HepG2 (cell line): ENCODE measurements around the gene DNAJA1. TPM values are rescaled to one million over a fixed set of nuclear protein-coding genes. Genes with fewer than 3 reads are reported as not detected.
A peak's percentile ranks its signal among the peaks of the same experiment; 100 is the strongest.

Experiments
- EP300 ChIP-seq, 3 experiments: sonication (generic) in 1 of 3; formaldehyde crosslinking in 1 of 3; IDR thresholded peaks; 2 replicates each; pipeline versions ENCODE4 v1.5.1 to v1.6.1; 2011 to 2020; ENCODE audit warnings: low read depth in 2 of 3, low read length in 2 of 3, borderline replicate concordance in 1 of 3, improper control_type of control experiment in 1 of 3, mild to moderate bottlenecking in 1 of 3, missing genetic modification reagents in 1 of 3, moderate library complexity in 1 of 3
- HIVEP1 ChIP-seq: sonication (generic); formaldehyde crosslinking; IDR thresholded peaks from 2 replicates; pipeline ENCODE4 v1.4.0; 2020; ENCODE audit warnings: mild to moderate bottlenecking, missing genetic modification reagents
- MBD4 ChIP-seq: IDR thresholded peaks from 2 replicates; pipeline ENCODE4 v1.6.1; 2012; ENCODE audit warnings: low read length, inconsistent platforms, borderline replicate concordance
- MIXL1 ChIP-seq: IDR thresholded peaks from 2 replicates; pipeline ENCODE4 v1.6.1; 2016
- PHF8 ChIP-seq: sonication (generic); formaldehyde crosslinking; IDR thresholded peaks from 2 replicates; pipeline ENCODE4 v1.5.0; 2020; ENCODE audit warnings: missing genetic modification reagents
- RAD51 ChIP-seq: fragments of 450-650 bp; IDR thresholded peaks from 2 replicates; pipeline ENCODE4 v1.6.1; 2016; ENCODE audit warnings: borderline replicate concordance
- SALL1 ChIP-seq: sonication (generic); formaldehyde crosslinking; IDR thresholded peaks from 2 replicates; pipeline ENCODE4 v1.8.0; 2022; ENCODE audit warnings: mild to moderate bottlenecking, missing genetic modification reagents
- TFAP4 ChIP-seq: sonication (generic); IDR thresholded peaks from 2 replicates; pipeline ENCODE4 v1.6.1; 2016; ENCODE audit warnings: low read depth, borderline replicate concordance
- ZBTB8A ChIP-seq: sonication (generic); formaldehyde crosslinking; IDR thresholded peaks from 2 replicates; pipeline ENCODE4 v1.4.0; 2020; ENCODE audit warnings: mild to moderate bottlenecking, low read depth, missing genetic modification reagents, borderline replicate concordance
- ZNF333 ChIP-seq: sonication (generic); formaldehyde crosslinking; IDR thresholded peaks from 2 replicates; pipeline ENCODE4 v1.4.0; 2020; ENCODE audit warnings: mild to moderate bottlenecking, missing genetic modification reagents, borderline replicate concordance
- ZNF337 ChIP-seq: sonication (generic); formaldehyde crosslinking; IDR thresholded peaks from 2 replicates; pipeline ENCODE4 v1.5.1; 2020; ENCODE audit warnings: missing genetic modification reagents, low read depth, mild to moderate bottlenecking, borderline replicate concordance
- ZNF720 ChIP-seq: sonication (generic); formaldehyde crosslinking; IDR thresholded peaks from 2 replicates; pipeline ENCODE4 v1.4.0; 2020; ENCODE audit warnings: missing genetic modification reagents
- ZNF777 ChIP-seq: sonication (generic); formaldehyde crosslinking; IDR thresholded peaks from 2 replicates; pipeline ENCODE4 v1.4.0; 2020; ENCODE audit warnings: missing genetic modification reagents
- ZSCAN30 ChIP-seq: sonication (generic); formaldehyde crosslinking; IDR thresholded peaks from 2 replicates; pipeline ENCODE4 v1.5.0; 2020; ENCODE audit warnings: mild to moderate bottlenecking, missing genetic modification reagents
- polyA plus RNA-seq, 8 experiments: library from polyadenylated mRNA; depleted of rRNA in 3 of 8; stranded (reverse) in 7 of 8; unstranded in 1 of 8; fragments of >200 nt; fragmentation: Illumina TruSeq in 4 of 8; extraction: Trizol in 4 of 8; gene quantifications; 2 replicates each; pipeline versions ENCODE4 v1.2.1 to v1.2.3, GENCODE V29; 2011 to 2016; ENCODE audit warnings: low read depth in 4 of 8, missing spikeins in 1 of 8, mixed read lengths in 1 of 8; ENCODE audit not compliant: insufficient read depth in 1 of 8
- total RNA-seq, 5 experiments: library from RNA; depleted of rRNA; stranded (reverse); fragments of >200 nt; fragmentation: Illumina TruSeq; extraction: Trizol; gene quantifications; 2 replicates each; pipeline ENCODE4 v1.2.3, GENCODE V29; 2016; ENCODE audit warnings: low read depth in 1 of 5
- TF ChIP-seq, protein P1 (sequence below): sonication (generic); formaldehyde crosslinking; IDR thresholded peaks from 2 replicates; pipeline ENCODE4 v1.9.0; 2021; ENCODE audit warnings: missing genetic modification reagents, borderline replicate concordance
- TF ChIP-seq, protein P2 (sequence below): IDR thresholded peaks from 2 replicates; pipeline ENCODE4 v1.4.0; 2020; ENCODE audit warnings: mild to moderate bottlenecking, missing genetic modification reagents
- TF ChIP-seq, protein P3 (sequence below): sonication (generic); formaldehyde crosslinking; IDR thresholded peaks from 2 replicates; pipeline ENCODE4 v1.4.0; 2020; ENCODE audit warnings: missing genetic modification reagents
- TF ChIP-seq, protein P4 (sequence below): sonication (generic); formaldehyde crosslinking; IDR thresholded peaks from 2 replicates; pipeline ENCODE4 v1.4.0; 2020; ENCODE audit warnings: mild to moderate bottlenecking, missing genetic modification reagents

Gene DNAJA1
- total and polyA plus RNA-seq, 2 of the 13 experiments (the other 11 are each of a cell fraction or from before 2014, with no cell fraction given): 95.9 to 306 TPM

- TF ChIP-seq MIXL1 (CRISPR knock-in tag) (peak; percentile 34; the same call in 1 of the 2 replicates), ZSCAN30 (CRISPR knock-in tag) (no peak), ZNF333 (CRISPR knock-in tag) (peak; percentile 79; the same call in 1 of the 2 replicates), ZNF337 (CRISPR knock-in tag) (no peak), SALL1 (CRISPR knock-in tag) (peak; percentile 79), PHF8 (peak; percentile 97), ZNF777 (CRISPR knock-in tag) (peak; percentile 66; the same call in 1 of the 2 replicates), MBD4 (no peak), HIVEP1 (CRISPR knock-in tag) (0 out of 2 replicates have a peak, but pooled peaks have one; percentile 15), ZBTB8A (no peak), RAD51 (no peak), EP300 (IDR thresholded peaks at IDR 0.05; ENCODE audit: low read depth in 2 of 2, low read length in 2 of 2) (no peak), EP300 (CRISPR knock-in tag; IDR thresholded peaks at IDR 0.05; ENCODE audit: borderline replicate concordance) (no peak), ZNF720 (no peak), TFAP4 (no peak)
- TF ChIP-seq, protein P1, sequence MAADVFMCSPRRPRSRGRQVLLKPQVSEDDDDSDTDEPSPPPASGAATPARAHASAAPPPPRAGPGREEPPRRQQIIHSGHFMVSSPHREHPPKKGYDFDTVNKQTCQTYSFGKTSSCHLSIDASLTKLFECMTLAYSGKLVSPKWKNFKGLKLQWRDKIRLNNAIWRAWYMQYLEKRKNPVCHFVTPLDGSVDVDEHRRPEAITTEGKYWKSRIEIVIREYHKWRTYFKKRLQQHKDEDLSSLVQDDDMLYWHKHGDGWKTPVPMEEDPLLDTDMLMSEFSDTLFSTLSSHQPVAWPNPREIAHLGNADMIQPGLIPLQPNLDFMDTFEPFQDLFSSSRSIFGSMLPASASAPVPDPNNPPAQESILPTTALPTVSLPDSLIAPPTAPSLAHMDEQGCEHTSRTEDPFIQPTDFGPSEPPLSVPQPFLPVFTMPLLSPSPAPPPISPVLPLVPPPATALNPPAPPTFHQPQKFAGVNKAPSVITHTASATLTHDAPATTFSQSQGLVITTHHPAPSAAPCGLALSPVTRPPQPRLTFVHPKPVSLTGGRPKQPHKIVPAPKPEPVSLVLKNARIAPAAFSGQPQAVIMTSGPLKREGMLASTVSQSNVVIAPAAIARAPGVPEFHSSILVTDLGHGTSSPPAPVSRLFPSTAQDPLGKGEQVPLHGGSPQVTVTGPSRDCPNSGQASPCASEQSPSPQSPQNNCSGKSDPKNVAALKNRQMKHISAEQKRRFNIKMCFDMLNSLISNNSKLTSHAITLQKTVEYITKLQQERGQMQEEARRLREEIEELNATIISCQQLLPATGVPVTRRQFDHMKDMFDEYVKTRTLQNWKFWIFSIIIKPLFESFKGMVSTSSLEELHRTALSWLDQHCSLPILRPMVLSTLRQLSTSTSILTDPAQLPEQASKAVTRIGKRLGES (CRISPR knock-in tag): no peak
- TF ChIP-seq, protein P2, sequence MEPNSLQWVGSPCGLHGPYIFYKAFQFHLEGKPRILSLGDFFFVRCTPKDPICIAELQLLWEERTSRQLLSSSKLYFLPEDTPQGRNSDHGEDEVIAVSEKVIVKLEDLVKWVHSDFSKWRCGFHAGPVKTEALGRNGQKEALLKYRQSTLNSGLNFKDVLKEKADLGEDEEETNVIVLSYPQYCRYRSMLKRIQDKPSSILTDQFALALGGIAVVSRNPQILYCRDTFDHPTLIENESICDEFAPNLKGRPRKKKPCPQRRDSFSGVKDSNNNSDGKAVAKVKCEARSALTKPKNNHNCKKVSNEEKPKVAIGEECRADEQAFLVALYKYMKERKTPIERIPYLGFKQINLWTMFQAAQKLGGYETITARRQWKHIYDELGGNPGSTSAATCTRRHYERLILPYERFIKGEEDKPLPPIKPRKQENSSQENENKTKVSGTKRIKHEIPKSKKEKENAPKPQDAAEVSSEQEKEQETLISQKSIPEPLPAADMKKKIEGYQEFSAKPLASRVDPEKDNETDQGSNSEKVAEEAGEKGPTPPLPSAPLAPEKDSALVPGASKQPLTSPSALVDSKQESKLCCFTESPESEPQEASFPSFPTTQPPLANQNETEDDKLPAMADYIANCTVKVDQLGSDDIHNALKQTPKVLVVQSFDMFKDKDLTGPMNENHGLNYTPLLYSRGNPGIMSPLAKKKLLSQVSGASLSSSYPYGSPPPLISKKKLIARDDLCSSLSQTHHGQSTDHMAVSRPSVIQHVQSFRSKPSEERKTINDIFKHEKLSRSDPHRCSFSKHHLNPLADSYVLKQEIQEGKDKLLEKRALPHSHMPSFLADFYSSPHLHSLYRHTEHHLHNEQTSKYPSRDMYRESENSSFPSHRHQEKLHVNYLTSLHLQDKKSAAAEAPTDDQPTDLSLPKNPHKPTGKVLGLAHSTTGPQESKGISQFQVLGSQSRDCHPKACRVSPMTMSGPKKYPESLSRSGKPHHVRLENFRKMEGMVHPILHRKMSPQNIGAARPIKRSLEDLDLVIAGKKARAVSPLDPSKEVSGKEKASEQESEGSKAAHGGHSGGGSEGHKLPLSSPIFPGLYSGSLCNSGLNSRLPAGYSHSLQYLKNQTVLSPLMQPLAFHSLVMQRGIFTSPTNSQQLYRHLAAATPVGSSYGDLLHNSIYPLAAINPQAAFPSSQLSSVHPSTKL (CRISPR knock-in tag): peak; percentile 43; the same call in 1 of the 2 replicates
- TF ChIP-seq, protein P3, sequence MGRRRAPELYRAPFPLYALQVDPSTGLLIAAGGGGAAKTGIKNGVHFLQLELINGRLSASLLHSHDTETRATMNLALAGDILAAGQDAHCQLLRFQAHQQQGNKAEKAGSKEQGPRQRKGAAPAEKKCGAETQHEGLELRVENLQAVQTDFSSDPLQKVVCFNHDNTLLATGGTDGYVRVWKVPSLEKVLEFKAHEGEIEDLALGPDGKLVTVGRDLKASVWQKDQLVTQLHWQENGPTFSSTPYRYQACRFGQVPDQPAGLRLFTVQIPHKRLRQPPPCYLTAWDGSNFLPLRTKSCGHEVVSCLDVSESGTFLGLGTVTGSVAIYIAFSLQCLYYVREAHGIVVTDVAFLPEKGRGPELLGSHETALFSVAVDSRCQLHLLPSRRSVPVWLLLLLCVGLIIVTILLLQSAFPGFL (CRISPR knock-in tag): no peak
- TF ChIP-seq, protein P4, sequence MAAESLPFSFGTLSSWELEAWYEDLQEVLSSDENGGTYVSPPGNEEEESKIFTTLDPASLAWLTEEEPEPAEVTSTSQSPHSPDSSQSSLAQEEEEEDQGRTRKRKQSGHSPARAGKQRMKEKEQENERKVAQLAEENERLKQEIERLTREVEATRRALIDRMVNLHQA (CRISPR knock-in tag): no peak
Observed at GRCh38 chr9:33076046-33077004, 51.3 kb downstream of the DNAJA1 start, which contains the start of gene SMU1 (continued).
